Measurements from ENCODE around the gene TSHZ2. TPM values are rescaled to one million over a fixed set of nuclear protein-coding genes. Genes with fewer than 3 reads are reported as not detected.

Gene TSHZ2
- total and polyA plus RNA-seq, 9 of the 15 experiments (the other 6 are each of a cell fraction or from before 2014, with no cell fraction given): 0.03 to 0.20 (median 0.05) TPM; not detected in 4

DNA sequence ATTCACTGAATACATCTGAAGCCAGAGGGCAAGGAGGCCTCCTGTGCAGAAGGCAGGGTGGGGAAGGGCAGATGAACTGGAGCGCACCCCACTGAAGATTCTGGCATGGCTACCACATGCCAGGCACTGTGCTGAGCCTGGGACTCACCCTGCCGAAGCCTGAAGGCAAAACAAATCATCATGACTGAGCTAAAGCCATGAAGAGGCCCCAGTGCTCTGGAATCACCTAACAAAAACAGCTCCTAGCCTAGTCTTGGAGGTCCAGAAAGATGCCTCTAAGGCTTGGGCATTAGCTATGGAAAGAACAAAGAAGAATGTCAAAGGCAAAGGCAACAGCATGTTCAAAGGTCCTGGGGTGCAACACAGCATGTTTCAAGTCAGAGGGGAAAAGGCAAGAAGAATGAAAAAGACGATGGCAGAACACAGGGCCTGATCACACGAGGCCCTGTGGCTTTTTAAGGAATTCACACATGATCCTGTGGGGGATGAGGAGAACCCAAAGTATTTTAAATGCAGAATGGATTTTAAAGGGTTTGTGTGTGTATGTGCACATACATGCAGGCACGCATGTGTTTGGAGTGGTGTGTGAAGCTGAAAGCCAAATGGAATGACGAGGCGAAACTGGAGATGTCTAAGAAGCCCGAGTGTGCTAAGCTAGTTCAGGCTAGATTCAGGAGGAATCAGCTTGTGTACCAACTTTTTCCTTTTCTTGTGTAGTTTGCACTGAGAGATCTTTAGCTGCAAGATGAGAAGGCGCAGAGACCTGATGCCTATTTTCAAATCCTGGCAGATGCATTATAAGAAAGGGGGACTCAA is 360.1 kb downstream of the TSHZ2 start (continued):
- TF ChIP-seq, protein P1, sequence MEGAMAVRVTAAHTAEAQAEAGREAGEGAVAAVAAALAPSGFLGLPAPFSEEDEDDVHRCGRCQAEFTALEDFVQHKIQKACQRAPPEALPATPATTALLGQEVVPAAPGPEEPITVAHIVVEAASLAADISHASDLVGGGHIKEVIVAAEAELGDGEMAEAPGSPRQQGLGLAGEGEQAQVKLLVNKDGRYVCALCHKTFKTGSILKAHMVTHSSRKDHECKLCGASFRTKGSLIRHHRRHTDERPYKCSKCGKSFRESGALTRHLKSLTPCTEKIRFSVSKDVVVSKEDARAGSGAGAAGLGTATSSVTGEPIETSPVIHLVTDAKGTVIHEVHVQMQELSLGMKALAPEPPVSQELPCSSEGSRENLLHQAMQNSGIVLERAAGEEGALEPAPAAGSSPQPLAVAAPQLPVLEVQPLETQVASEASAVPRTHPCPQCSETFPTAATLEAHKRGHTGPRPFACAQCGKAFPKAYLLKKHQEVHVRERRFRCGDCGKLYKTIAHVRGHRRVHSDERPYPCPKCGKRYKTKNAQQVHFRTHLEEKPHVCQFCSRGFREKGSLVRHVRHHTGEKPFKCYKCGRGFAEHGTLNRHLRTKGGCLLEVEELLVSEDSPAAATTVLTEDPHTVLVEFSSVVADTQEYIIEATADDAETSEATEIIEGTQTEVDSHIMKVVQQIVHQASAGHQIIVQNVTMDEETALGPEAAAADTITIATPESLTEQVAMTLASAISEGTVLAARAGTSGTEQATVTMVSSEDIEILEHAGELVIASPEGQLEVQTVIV (CRISPR knock-in tag; IDR thresholded peaks at IDR 0.05; ENCODE audit: borderline replicate concordance): no peak
- TF ChIP-seq ADNP (tag; IDR thresholded peaks at IDR 0.05) (peak; percentile 83), SMARCA4 (IDR thresholded peaks at IDR 0.05) (0 out of 2 replicates have a peak, but pooled peaks have one; percentile 29), CBX3 (IDR thresholded peaks at IDR 0.05; ENCODE audit: borderline replicate concordance in 1 of 2, low read length in 2 of 2) (peak in 1 of 2 experiments; percentile 11; a peak in 1 of 3 replicates), EZH2 (IDR thresholded peaks at IDR 0.05; ENCODE audit: borderline replicate concordance, low read depth, low read length) (no peak), TARDBP (IDR thresholded peaks at IDR 0.05) (no peak), KHSRP (IDR thresholded peaks at IDR 0.05) (no peak), RBFOX2 (IDR thresholded peaks at IDR 0.05; ENCODE audit: low read depth, low read length) (no peak), KLF16 (IDR thresholded peaks at IDR 0.05) (0 out of 2 replicates have a peak, but pooled peaks have one; percentile 60), JUND (IDR thresholded peaks at IDR 0.05; ENCODE audit: borderline replicate concordance, low read depth, low read length) (0 out of 2 replicates have a peak, but pooled peaks have one; percentile 20), JUND (tag; IDR thresholded peaks at IDR 0.05; ENCODE audit: borderline replicate concordance, low read depth, low read length) (0 out of 3 replicates have a peak, but pooled peaks have one; percentile 34), NFE2 (IDR thresholded peaks at IDR 0.05; ENCODE audit: low read depth) (peak; percentile 91), C11orf30 (IDR thresholded peaks at IDR 0.05; ENCODE audit: low read depth) (peak; percentile 75), NFE2L1 (tag; IDR thresholded peaks at IDR 0.05; ENCODE audit: borderline replicate concordance, low read depth) (peak; percentile 43), ZC3H8 (IDR thresholded peaks at IDR 0.05) (no peak), ZNF316 (IDR thresholded peaks at IDR 0.05) (peak; percentile 72), PHTF2 (CRISPR knock-in tag; IDR thresholded peaks at IDR 0.05) (no peak), RCOR1 (IDR thresholded peaks at IDR 0.05; ENCODE audit: borderline replicate concordance in 1 of 2, low read depth in 2 of 2, low read length in 2 of 2) (peak in 1 of 2 experiments; percentile 5; a peak in 1 of 4 replicates)
- TF ChIP-seq, protein P2, sequence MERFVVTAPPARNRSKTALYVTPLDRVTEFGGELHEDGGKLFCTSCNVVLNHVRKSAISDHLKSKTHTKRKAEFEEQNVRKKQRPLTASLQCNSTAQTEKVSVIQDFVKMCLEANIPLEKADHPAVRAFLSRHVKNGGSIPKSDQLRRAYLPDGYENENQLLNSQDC (CRISPR knock-in tag; IDR thresholded peaks at IDR 0.05): no peak
- TF ChIP-seq, protein P3, sequence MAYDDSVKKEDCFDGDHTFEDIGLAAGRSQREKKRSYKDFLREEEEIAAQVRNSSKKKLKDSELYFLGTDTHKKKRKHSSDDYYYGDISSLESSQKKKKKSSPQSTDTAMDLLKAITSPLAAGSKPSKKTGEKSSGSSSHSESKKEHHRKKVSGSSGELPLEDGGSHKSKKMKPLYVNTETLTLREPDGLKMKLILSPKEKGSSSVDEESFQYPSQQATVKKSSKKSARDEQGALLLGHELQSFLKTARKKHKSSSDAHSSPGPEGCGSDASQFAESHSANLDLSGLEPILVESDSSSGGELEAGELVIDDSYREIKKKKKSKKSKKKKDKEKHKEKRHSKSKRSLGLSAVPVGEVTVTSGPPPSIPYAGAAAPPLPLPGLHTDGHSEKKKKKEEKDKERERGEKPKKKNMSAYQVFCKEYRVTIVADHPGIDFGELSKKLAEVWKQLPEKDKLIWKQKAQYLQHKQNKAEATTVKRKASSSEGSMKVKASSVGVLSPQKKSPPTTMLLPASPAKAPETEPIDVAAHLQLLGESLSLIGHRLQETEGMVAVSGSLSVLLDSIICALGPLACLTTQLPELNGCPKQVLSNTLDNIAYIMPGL (CRISPR knock-in tag; IDR thresholded peaks at IDR 0.05): no peak
- TF ChIP-seq, protein P4, sequence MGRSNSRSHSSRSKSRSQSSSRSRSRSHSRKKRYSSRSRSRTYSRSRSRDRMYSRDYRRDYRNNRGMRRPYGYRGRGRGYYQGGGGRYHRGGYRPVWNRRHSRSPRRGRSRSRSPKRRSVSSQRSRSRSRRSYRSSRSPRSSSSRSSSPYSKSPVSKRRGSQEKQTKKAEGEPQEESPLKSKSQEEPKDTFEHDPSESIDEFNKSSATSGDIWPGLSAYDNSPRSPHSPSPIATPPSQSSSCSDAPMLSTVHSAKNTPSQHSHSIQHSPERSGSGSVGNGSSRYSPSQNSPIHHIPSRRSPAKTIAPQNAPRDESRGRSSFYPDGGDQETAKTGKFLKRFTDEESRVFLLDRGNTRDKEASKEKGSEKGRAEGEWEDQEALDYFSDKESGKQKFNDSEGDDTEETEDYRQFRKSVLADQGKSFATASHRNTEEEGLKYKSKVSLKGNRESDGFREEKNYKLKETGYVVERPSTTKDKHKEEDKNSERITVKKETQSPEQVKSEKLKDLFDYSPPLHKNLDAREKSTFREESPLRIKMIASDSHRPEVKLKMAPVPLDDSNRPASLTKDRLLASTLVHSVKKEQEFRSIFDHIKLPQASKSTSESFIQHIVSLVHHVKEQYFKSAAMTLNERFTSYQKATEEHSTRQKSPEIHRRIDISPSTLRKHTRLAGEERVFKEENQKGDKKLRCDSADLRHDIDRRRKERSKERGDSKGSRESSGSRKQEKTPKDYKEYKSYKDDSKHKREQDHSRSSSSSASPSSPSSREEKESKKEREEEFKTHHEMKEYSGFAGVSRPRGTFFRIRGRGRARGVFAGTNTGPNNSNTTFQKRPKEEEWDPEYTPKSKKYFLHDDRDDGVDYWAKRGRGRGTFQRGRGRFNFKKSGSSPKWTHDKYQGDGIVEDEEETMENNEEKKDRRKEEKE (IDR thresholded peaks at IDR 0.05; ENCODE audit: borderline replicate concordance in 1 of 2, control insufficient read depth in 1 of 2, low read depth in 2 of 2, low read length in 1 of 2): no peak
